ENCODE results near the gene ING3.

The ING3 gene

GRCh38 chr7:120950539-120951308 is at the start of gene ING3:
ING3 (plus strand) TSS chr7:120950777; CDS start chr7:120950897, 120 bp downstream.
- Histone ChIP-seq H3K4me1 (peaks cover 4% of the 10 kb centered on the region), H3K4me2 (ENCODE audit: low read length) (peak within 1 kb of the TSS; percentile 84), H2AFZ (peak within 1 kb of the TSS; percentile 85), H3K27ac (peak within 1 kb of the TSS; percentile 94), H3K4me3 (ENCODE audit: low read depth, low read length) (peak within 1 kb of the TSS; percentile 79), H3K79me2 (no peaks in the 10 kb centered on the region), H3K9me3 (ENCODE audit: control insufficient read depth, low read length) (no peaks in the 10 kb centered on the region), H3K27me3 (ENCODE audit: control insufficient read depth, insufficient read depth, low read length) (no peaks in the 10 kb centered on the region), H3K9ac (peak within 1 kb of the TSS; percentile 32), H3K36me3 (ENCODE audit: control insufficient read depth, insufficient read depth, low read length) (no peaks in the 10 kb centered on the region)
- TF ChIP-seq CTCF (IDR thresholded peaks at IDR 0.05) = no peak

- Histone ChIP-seq H3K27me3 (ENCODE audit: control insufficient read depth, insufficient read depth, low read length) (no peaks in the 10 kb centered on the region), H3K79me2 (no peaks in the 10 kb centered on the region), H3K4me3 (ENCODE audit: low read depth, low read length) (no peak overlapping the region), H2AFZ (no peak overlapping the region), H3K4me2 (ENCODE audit: low read length) (no peak overlapping the region), H3K9ac (no peak overlapping the region), H3K27ac (no peak overlapping the region), H3K36me3 (ENCODE audit: control insufficient read depth, insufficient read depth, low read length) (no peaks in the 10 kb centered on the region), H3K9me3 (ENCODE audit: control insufficient read depth, low read length) (no peaks in the 10 kb centered on the region), H3K4me1 (no peaks in the 10 kb centered on the region)
- TF ChIP-seq CTCF (IDR thresholded peaks at IDR 0.05) = no peak
These were observed 35.1 kb upstream of the ING3 start for GRCh38 chr7:120915314-120916105.

- TF ChIP-seq CTCF (IDR thresholded peaks at IDR 0.05) = no peak
- no peaks in the 10 kb centered on the region for H3K79me2 ChIP-seq
- no peak overlapping the region for H2AFZ ChIP-seq
- H3K4me1 ChIP-seq = peaks cover 3% of the 10 kb centered on the region
- H3K27me3 ChIP-seq (ENCODE audit: control insufficient read depth, insufficient read depth, low read length) = no peaks in the 10 kb centered on the region
- no peak overlapping the region for H3K9ac ChIP-seq
- H3K4me3 ChIP-seq (ENCODE audit: low read depth, low read length) = no peak overlapping the region
- no peak overlapping the region for H3K27ac ChIP-seq
- H3K36me3 ChIP-seq (ENCODE audit: control insufficient read depth, insufficient read depth, low read length) = no peaks in the 10 kb centered on the region
- no peaks in the 10 kb centered on the region for H3K9me3 ChIP-seq (ENCODE audit: control insufficient read depth, low read length)
- no peak overlapping the region for H3K4me2 ChIP-seq (ENCODE audit: low read length)
These were observed 34.5 kb upstream of the ING3 start for GRCh38 chr7:120916121-120916520.

GRCh38 chr7:120916538-120916937 is 34.0 kb upstream of the ING3 start:
- no peak overlapping the region for H3K4me3 ChIP-seq (ENCODE audit: low read depth, low read length)
- H3K79me2 ChIP-seq = no peaks in the 10 kb centered on the region
- H3K4me2 ChIP-seq (ENCODE audit: low read length) = no peak overlapping the region
- H3K36me3 ChIP-seq (ENCODE audit: control insufficient read depth, insufficient read depth, low read length) = no peaks in the 10 kb centered on the region
- H3K27ac ChIP-seq = no peak overlapping the region
- no peak overlapping the region for H2AFZ ChIP-seq
- H3K27me3 ChIP-seq (ENCODE audit: control insufficient read depth, insufficient read depth, low read length) = no peaks in the 10 kb centered on the region
- no peak for TF ChIP-seq CTCF (IDR thresholded peaks at IDR 0.05)
- no peaks in the 10 kb centered on the region for H3K9me3 ChIP-seq (ENCODE audit: control insufficient read depth, low read length)
- no peak overlapping the region for H3K9ac ChIP-seq
- peaks cover 3% of the 10 kb centered on the region for H3K4me1 ChIP-seq

All from parathyroid adenoma (tissue), 2 donors.